ENCODE data around the gene LRRTM1.

The LRRTM1 gene

DNA sequence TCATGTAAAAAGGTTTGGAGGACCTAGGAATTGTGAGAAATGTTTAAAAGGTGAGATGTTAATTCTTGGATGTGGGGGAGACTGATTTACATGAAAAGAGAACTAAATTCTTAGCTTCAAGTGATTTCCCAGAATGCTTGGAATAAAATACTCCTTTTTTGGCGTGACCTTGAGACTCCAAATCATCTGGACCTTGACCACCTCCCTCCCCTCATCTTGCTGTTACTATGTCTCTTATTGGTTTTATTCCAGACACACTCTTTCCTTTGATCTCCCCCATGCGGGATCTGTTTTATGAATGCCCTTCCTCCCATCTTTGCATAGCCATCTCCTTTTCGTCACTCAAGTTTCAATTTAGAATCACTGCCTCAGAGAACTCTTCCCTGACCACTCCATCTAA is 20.0 kb upstream of the LRRTM1 start:
- TF ChIP-seq, protein P1, sequence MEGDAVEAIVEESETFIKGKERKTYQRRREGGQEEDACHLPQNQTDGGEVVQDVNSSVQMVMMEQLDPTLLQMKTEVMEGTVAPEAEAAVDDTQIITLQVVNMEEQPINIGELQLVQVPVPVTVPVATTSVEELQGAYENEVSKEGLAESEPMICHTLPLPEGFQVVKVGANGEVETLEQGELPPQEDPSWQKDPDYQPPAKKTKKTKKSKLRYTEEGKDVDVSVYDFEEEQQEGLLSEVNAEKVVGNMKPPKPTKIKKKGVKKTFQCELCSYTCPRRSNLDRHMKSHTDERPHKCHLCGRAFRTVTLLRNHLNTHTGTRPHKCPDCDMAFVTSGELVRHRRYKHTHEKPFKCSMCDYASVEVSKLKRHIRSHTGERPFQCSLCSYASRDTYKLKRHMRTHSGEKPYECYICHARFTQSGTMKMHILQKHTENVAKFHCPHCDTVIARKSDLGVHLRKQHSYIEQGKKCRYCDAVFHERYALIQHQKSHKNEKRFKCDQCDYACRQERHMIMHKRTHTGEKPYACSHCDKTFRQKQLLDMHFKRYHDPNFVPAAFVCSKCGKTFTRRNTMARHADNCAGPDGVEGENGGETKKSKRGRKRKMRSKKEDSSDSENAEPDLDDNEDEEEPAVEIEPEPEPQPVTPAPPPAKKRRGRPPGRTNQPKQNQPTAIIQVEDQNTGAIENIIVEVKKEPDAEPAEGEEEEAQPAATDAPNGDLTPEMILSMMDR (conservative IDR thresholded peaks at IDR 0.05; ENCODE audit: low read depth, low read length): no peak
- H3K4me3 ChIP-seq (ENCODE audit: low read depth, low read length): no peak overlapping the region
- no peak for DNase-seq (ENCODE audit: low read depth)

GRCh38 chr2:80323610-80324009 is 19.1 kb upstream of the LRRTM1 start:
- DNase-seq (ENCODE audit: low read depth): no peak
- TF ChIP-seq, protein P1 (conservative IDR thresholded peaks at IDR 0.05; ENCODE audit: low read depth, low read length): no peak
- no peak overlapping the region for H3K4me3 ChIP-seq (ENCODE audit: low read depth, low read length)

DNA sequence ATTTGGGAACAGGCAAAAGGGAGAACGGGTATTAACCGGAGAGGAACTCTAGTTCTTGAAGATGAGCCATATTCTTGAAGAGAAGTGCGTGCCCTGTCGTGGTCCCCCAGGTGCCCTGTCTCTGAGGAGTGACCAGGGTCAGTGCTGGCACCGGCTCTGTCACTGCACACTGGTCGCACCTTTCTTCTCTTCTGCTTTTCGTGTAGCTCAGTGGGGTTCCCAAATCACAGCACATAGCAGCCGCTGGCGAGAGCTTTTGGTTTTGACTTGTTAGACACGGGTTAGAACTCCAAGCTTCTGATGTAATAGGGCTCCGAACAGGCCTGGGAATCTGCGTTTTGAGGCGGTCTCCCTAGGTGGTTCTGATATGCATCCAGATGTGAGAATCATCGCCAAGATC is 18.4 kb upstream of the LRRTM1 start:
- DNase-seq (ENCODE audit: low read depth): no peak
- TF ChIP-seq, protein P1 (conservative IDR thresholded peaks at IDR 0.05; ENCODE audit: low read depth, low read length): no peak
- no peak overlapping the region for H3K4me3 ChIP-seq (ENCODE audit: low read depth, low read length)

GRCh38 chr2:80322311-80322920 is 17.9 kb upstream of the LRRTM1 start:
- no peak for DNase-seq (ENCODE audit: low read depth)
- TF ChIP-seq, protein P1 (conservative IDR thresholded peaks at IDR 0.05; ENCODE audit: low read depth, low read length): no peak
- no peak overlapping the region for H3K4me3 ChIP-seq (ENCODE audit: low read depth, low read length)

GRCh38 chr2:80312282-80312839 is 7.8 kb upstream of the LRRTM1 start:
- TF ChIP-seq, protein P1 (conservative IDR thresholded peaks at IDR 0.05; ENCODE audit: low read depth, low read length): no peak
- no peak overlapping the region for H3K4me3 ChIP-seq (ENCODE audit: low read depth, low read length)
- no peak for DNase-seq (ENCODE audit: low read depth)

- TF ChIP-seq, protein P1 (conservative IDR thresholded peaks at IDR 0.05; ENCODE audit: low read depth, low read length): no peak
- no peak overlapping the region for H3K4me3 ChIP-seq (ENCODE audit: low read depth, low read length)
- no peak for DNase-seq (ENCODE audit: low read depth)
Observed at GRCh38 chr2:80311304-80311703, 6.8 kb upstream of the LRRTM1 start.

Measured in choroid plexus epithelial cell (primary cell).